HG03097 (cell line): ENCODE measurements around the gene G6PC3.
"Not testable (repeated sequence)": the region's sequence is repeated elsewhere in the genome, so short reads cannot be mapped to it uniquely, and the experiment has no call there.

Experiments used
- ATAC-seq: cut with Tn5 transposase; IDR thresholded peaks from one replicate; pipeline ENCODE4 v1.9.1; 2021; ENCODE audit not compliant: unreplicated experiment, low FRiP score

Gene G6PC3

GRCh38 chr17:44082256-44082927 is 11.9 kb downstream of the G6PC3 start:
- ATAC-seq: no peak

- ATAC-seq: no peak
These were observed 12.8 kb downstream of the G6PC3 start for GRCh38 chr17:44083250-44083849.

- no peak for ATAC-seq
These were observed 13.6 kb downstream of the G6PC3 start for GRCh38 chr17:44084131-44084538.

GRCh38 chr17:44084921-44085320 is 14.4 kb downstream of the G6PC3 start:
- ATAC-seq: no peak

GRCh38 chr17:44085908-44086307 is 15.4 kb downstream of the G6PC3 start:
- ATAC-seq: no peak

GRCh38 chr17:44086364-44087311 is 16.1 kb downstream of the G6PC3 start:
- ATAC-seq: no peak

- ATAC-seq: no peak
These were observed 16.8 kb downstream of the G6PC3 start for GRCh38 chr17:44087319-44087718.

GRCh38 chr17:44088254-44088653 is 17.7 kb downstream of the G6PC3 start:
- no peak for ATAC-seq

GRCh38 chr17:44091200-44091997 is 20.9 kb downstream of the G6PC3 start:
- ATAC-seq: no peak

- no peak for ATAC-seq
These were observed 21.5 kb downstream of the G6PC3 start for GRCh38 chr17:44092051-44092450.

GRCh38 chr17:44093231-44093900 is 22.8 kb downstream of the G6PC3 start:
- ATAC-seq: no peak

- ATAC-seq: no peak
These were observed 24.3 kb downstream of the G6PC3 start for GRCh38 chr17:44094701-44095387.

- ATAC-seq: no peak
These were observed 24.8 kb downstream of the G6PC3 start for GRCh38 chr17:44095388-44095646.

GRCh38 chr17:44095647-44096496 is 25.3 kb downstream of the G6PC3 start:
- ATAC-seq: no peak

- no peak for ATAC-seq
These were observed 26.8 kb downstream of the G6PC3 start for GRCh38 chr17:44097110-44097958.

- ATAC-seq: not testable (repeated sequence)
These were observed 31.3 kb downstream of the G6PC3 start for GRCh38 chr17:44101858-44102257.

GRCh38 chr17:44102849-44103622 is 32.5 kb downstream of the G6PC3 start:
- ATAC-seq: no peak
